Caco-2 (cell line): ENCODE data around the gene ELF2. TPM values are rescaled to one million over a fixed set of nuclear protein-coding genes. Genes with fewer than 3 reads are reported as not detected.

Experiments used
- BruUV-seq: library from RNA; stranded (reverse); fragments of 400-500 nt; replicated peaks from 2 replicates; lab custom pipeline; 2021; lab: Mats Ljungman, UMichigan
- CTCF ChIA-PET: fragments of 300-600 bp; sonication (Branson Sonifier 250); formaldehyde crosslinking; loops from one replicate; lab custom pipeline; 2022; ENCODE audit warnings: antibody characterized with exemption; lab: Charles Lee
- POLR2A ChIA-PET: fragments of 300-600 bp; sonication (Branson Sonifier 250); formaldehyde crosslinking; loops from one replicate; lab custom pipeline; 2022; ENCODE audit warnings: antibody characterized with exemption; lab: Charles Lee
- DNase-seq, 2 experiments: peaks; one replicate each; pipeline versions ENCODE4 v3.0.0 to v3.0.0-alpha.2; 2020 to 2022
- H3K27me3 ChIP-seq: replicated peaks from 2 replicates; pipeline ENCODE4 v1.6.0; 2011; ENCODE audit warnings: low read length; ENCODE audit not compliant: control insufficient read depth, insufficient read depth
- H3K36me3 ChIP-seq: 2 replicates; pipeline ENCODE4 v1.5.1; 2011; ENCODE audit warnings: low read length; ENCODE audit not compliant: control insufficient read depth, insufficient read depth
- H3K4me1 ChIP-seq: fragments of 250-450 bp; sonication (Bioruptor Pico); 2 replicates; pipeline ENCODE4 v1.5.1; 2020; ENCODE audit warnings: mild to moderate bottlenecking
- H3K4me3 ChIP-seq: 2 replicates; pipeline ENCODE4 v1.5.1; 2011; ENCODE audit warnings: low read depth, mild to moderate bottlenecking, control low read depth, low read length
- H3K9me3 ChIP-seq: fragments of 250-450 bp; sonication (Bioruptor Pico); 2 replicates; pipeline ENCODE4 v1.5.1; 2020; ENCODE audit warnings: mild to moderate bottlenecking, moderate library complexity
- H3K27ac Mint-ChIP-seq: one replicate; pipeline ENCODE4 v1.8.0; 2022; ENCODE audit warnings: mixed read lengths; ENCODE audit not compliant: unreplicated experiment
- H3K27me3 Mint-ChIP-seq: one replicate; pipeline ENCODE4 v1.8.0; 2022; ENCODE audit warnings: mixed read lengths; ENCODE audit not compliant: insufficient read depth, unreplicated experiment
- H3K36me3 Mint-ChIP-seq: one replicate; pipeline ENCODE4 v1.8.0; 2022; ENCODE audit warnings: mild to moderate bottlenecking, mixed read lengths; ENCODE audit not compliant: insufficient read depth, unreplicated experiment
- H3K4me1 Mint-ChIP-seq: one replicate; pipeline ENCODE4 v1.8.0; 2022; ENCODE audit warnings: low read depth, mixed read lengths; ENCODE audit not compliant: unreplicated experiment
- H3K4me3 Mint-ChIP-seq: one replicate; pipeline ENCODE4 v1.8.0; 2022; ENCODE audit warnings: mild to moderate bottlenecking, moderate library complexity, mixed read lengths; ENCODE audit not compliant: unreplicated experiment
- H3K9me3 Mint-ChIP-seq: one replicate; pipeline ENCODE4 v1.8.0; 2022; ENCODE audit warnings: mixed read lengths; ENCODE audit not compliant: unreplicated experiment
- intact Hi-C: fragments of 100-400 bp; cut with micrococcal nuclease; formaldehyde crosslinking; loops from one replicate; pipeline ENCODE4 v1.10.0; 2022; ENCODE audit not compliant: unreplicated experiment
- total RNA-seq: library from RNA; stranded (reverse); gene quantifications from 2 replicates; pipeline ENCODE4 v1.2.3, GENCODE V29; 2022
- TF ChIP-seq, protein P1 (sequence below), 2 experiments: fragments of 200-600 bp in 1 of 2; IDR thresholded peaks; 1 replicate in 1 of 2; 2 replicates in 1 of 2; pipeline versions ENCODE4 v1.5.1 to v1.8.0; 2011 to 2022; ENCODE audit warnings: antibody characterized with exemption in 1 of 2, control low read depth in 1 of 2, inconsistent platforms in 1 of 2, low read depth in 1 of 2, low read length in 1 of 2, mild to moderate bottlenecking in 1 of 2, moderate library complexity in 1 of 2; ENCODE audit not compliant: insufficient read depth in 1 of 2, severe bottlenecking in 1 of 2, unreplicated experiment in 1 of 2

Gene ELF2
- total RNA-seq, 1 experiment from 2014 or later: 53.2 TPM

DNA sequence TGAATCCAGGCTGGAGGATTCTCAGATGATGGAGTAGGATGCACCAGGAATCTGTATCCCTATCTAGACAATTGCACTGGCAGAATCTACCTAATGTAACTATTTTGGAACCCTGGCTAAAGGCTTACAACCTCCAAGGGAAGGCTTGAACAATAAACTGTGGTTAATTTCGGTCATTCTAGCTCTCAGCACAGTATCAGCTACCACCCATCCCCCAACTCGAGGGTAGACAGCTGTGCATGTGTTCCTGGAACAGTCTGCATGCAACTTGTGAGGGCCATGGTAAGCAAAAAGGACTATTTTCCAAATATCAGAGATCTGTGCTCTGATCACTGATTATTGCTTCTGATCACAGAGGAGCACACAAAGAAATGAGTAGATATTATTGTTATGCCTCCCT is 34.0 kb downstream of the ELF2 start:
- no peak overlapping the region for H3K27ac Mint-ChIP-seq
- TF ChIP-seq, protein P1, sequence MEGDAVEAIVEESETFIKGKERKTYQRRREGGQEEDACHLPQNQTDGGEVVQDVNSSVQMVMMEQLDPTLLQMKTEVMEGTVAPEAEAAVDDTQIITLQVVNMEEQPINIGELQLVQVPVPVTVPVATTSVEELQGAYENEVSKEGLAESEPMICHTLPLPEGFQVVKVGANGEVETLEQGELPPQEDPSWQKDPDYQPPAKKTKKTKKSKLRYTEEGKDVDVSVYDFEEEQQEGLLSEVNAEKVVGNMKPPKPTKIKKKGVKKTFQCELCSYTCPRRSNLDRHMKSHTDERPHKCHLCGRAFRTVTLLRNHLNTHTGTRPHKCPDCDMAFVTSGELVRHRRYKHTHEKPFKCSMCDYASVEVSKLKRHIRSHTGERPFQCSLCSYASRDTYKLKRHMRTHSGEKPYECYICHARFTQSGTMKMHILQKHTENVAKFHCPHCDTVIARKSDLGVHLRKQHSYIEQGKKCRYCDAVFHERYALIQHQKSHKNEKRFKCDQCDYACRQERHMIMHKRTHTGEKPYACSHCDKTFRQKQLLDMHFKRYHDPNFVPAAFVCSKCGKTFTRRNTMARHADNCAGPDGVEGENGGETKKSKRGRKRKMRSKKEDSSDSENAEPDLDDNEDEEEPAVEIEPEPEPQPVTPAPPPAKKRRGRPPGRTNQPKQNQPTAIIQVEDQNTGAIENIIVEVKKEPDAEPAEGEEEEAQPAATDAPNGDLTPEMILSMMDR (IDR thresholded peaks at IDR 0.05; ENCODE audit: insufficient read depth in 1 of 2, low read depth in 1 of 2, low read length in 1 of 2, severe bottlenecking in 1 of 2, unreplicated experiment in 1 of 2): no peak
- H3K36me3 Mint-ChIP-seq: peaks cover 24% of the 10 kb centered on the region
- H3K4me1 Mint-ChIP-seq: peaks cover 15% of the 10 kb centered on the region
- Histone ChIP-seq H3K27me3 (no peaks in the 10 kb centered on the region), H3K9me3 (peaks cover 7% of the 10 kb centered on the region; the same call in 1 of the 2 replicates), H3K36me3 (no peaks in the 10 kb centered on the region), H3K4me3 (no peak overlapping the region), H3K4me1 (peaks cover 8% of the 10 kb centered on the region)
- BruUV-seq: no TSS peak
- no peaks in the 10 kb centered on the region for H3K9me3 Mint-ChIP-seq
- CTCF ChIA-PET: no interaction called here
- intact Hi-C loops: no loop called here
- no peaks in the 10 kb centered on the region for H3K27me3 Mint-ChIP-seq
- no peak overlapping the region for H3K4me3 Mint-ChIP-seq
- POLR2A ChIA-PET: no interaction called here
- DNase-seq: no peak

DNA sequence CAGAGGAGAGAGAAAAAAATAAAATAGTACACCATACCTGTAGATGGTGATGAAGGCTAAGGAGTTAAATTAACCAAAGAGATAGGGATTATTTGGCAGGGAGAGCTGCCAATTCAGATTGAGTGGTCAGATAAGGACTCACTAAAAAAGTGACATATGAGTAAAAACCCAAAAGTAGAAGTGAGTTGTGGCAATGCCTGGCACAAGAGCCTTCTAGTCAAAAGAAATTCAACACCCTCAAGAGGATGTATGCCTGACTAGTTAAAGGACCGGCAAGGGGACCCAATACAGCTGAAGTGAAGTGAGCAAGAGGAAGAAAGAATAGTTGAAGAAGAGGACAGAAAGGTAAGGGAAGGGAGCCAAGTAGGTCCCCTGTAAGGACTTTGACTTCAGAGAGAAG is 34.9 kb downstream of the ELF2 start:
- intact Hi-C loops: no loop called here
- Mint-ChIP-seq H3K36me3 (peaks cover 20% of the 10 kb centered on the region), H3K27ac (no peak overlapping the region), H3K9me3 (no peaks in the 10 kb centered on the region), H3K4me1 (peaks cover 15% of the 10 kb centered on the region), H3K4me3 (no peak overlapping the region), H3K27me3 (no peaks in the 10 kb centered on the region)
- Histone ChIP-seq H3K27me3 (no peaks in the 10 kb centered on the region), H3K36me3 (no peaks in the 10 kb centered on the region), H3K4me3 (no peak overlapping the region), H3K9me3 (peaks cover 7% of the 10 kb centered on the region; the same call in 1 of the 2 replicates), H3K4me1 (peaks cover 8% of the 10 kb centered on the region)
- BruUV-seq: no TSS peak
- CTCF ChIA-PET: no interaction called here
- TF ChIP-seq, protein P1 (IDR thresholded peaks at IDR 0.05; ENCODE audit: insufficient read depth in 1 of 2, low read depth in 1 of 2, low read length in 1 of 2, severe bottlenecking in 1 of 2, unreplicated experiment in 1 of 2): no peak
- DNase-seq: no peak
- POLR2A ChIA-PET: no interaction called here

DNA sequence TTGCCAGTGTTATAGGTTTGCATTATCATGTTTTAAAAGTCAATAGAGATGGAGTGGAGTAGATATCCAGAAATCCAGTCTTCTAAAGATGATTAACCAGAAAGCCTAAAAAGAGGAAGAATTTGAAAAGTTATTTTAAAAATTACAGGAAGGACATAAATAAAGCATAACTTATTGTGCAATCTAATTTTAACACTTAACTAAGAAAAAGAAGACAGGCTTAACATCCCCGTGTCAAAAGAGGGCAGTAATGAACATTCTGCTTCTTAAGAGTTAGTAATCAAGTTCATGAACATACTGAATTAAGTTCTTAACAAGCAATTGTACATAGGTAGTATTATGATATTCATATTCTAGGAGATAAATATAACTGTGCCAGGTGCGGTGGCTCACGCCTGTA is 39.3 kb downstream of the ELF2 start:
- DNase-seq: no peak
- no TSS peak for BruUV-seq
- H3K27me3 Mint-ChIP-seq: no peaks in the 10 kb centered on the region
- TF ChIP-seq, protein P1 (IDR thresholded peaks at IDR 0.05; ENCODE audit: insufficient read depth in 1 of 2, low read depth in 1 of 2, low read length in 1 of 2, severe bottlenecking in 1 of 2, unreplicated experiment in 1 of 2): no peak
- peaks cover 15% of the 10 kb centered on the region for H3K4me1 Mint-ChIP-seq
- ChIA-PET POLR2A (no interaction called here), CTCF (no interaction called here)
- 0 out of 2 replicates have a peak, but pooled peaks cover 5% of the 10 kb centered on the region for H3K4me1 ChIP-seq
- intact Hi-C loops: no loop called here
- no peaks in the 10 kb centered on the region for H3K9me3 Mint-ChIP-seq
- peaks cover 20% of the 10 kb centered on the region for H3K36me3 Mint-ChIP-seq
- no peaks in the 10 kb centered on the region for H3K9me3 ChIP-seq
- no peaks in the 10 kb centered on the region for H3K36me3 ChIP-seq
- H3K27me3 ChIP-seq: no peaks in the 10 kb centered on the region
- H3K4me3 Mint-ChIP-seq: no peak overlapping the region
- H3K4me3 ChIP-seq: no peak overlapping the region
- H3K27ac Mint-ChIP-seq: no peak overlapping the region
